A549 (cell line): ENCODE measurements around the gene KIF16B.

Experiments
- CEBPB ChIP-seq, 2 experiments: fragments of >200 bp in 1 of 2; sonication (Bioruptor Twin) in 1 of 2; formaldehyde crosslinking in 1 of 2; IDR thresholded peaks; 2 replicates each; pipeline ENCODE4 v1.6.1; 2012 to 2016
- CHD2 ChIP-seq: fragments of 150-350 bp; IDR thresholded peaks from 2 replicates; pipeline ENCODE4 v1.6.1; 2014; ENCODE audit warnings: low read length; ENCODE audit not compliant: partially characterized antibody
- CTCF ChIP-seq: fragments of >200 bp; sonication (Bioruptor Twin); formaldehyde crosslinking; IDR thresholded peaks from 3 replicates; pipeline ENCODE4 v1.5.1; 2016
- E2F6 ChIP-seq: IDR thresholded peaks from 2 replicates; pipeline ENCODE4 v1.6.1; 2012; ENCODE audit warnings: low read depth, borderline replicate concordance
- EP300 ChIP-seq, 2 experiments: fragments of >200 bp; sonication (Bioruptor Twin); formaldehyde crosslinking; IDR thresholded peaks; 2 replicates in 1 of 2; 3 replicates in 1 of 2; pipeline ENCODE4 v1.6.1; 2016 to 2017
- HMGXB4 ChIP-seq: fragments of 250-450 bp; sonication (Bioruptor Pico); IDR thresholded peaks from 2 replicates; pipeline ENCODE4 v1.5.0; 2021; ENCODE audit warnings: mild to moderate bottlenecking, moderate library complexity, borderline replicate concordance
- MAX ChIP-seq: IDR thresholded peaks from 2 replicates; pipeline ENCODE4 v1.6.1; 2012
- MAZ ChIP-seq: fragments of 150-350 bp; IDR thresholded peaks from 2 replicates; pipeline ENCODE4 v1.6.1; 2014; ENCODE audit warnings: antibody characterized with exemption, low read depth, low read length, borderline replicate concordance
- MYC ChIP-seq: IDR thresholded peaks from 2 replicates; pipeline ENCODE4 v1.6.1; 2012; ENCODE audit warnings: mild to moderate bottlenecking, inconsistent platforms, low read length, improper control_type of control experiment, borderline replicate concordance
- POLR2A ChIP-seq: IDR thresholded peaks from 2 replicates; pipeline ENCODE4 v1.6.1; 2012; ENCODE audit warnings: mild to moderate bottlenecking, low read length
- RAD21 ChIP-seq, 2 experiments: fragments of >200 bp in 1 of 2; sonication (Bioruptor Twin) in 1 of 2; formaldehyde crosslinking in 1 of 2; IDR thresholded peaks in 1 of 2; conservative IDR thresholded peaks in 1 of 2; 2 replicates in 1 of 2; 3 replicates in 1 of 2; pipeline ENCODE4 v1.6.1; 2012 to 2018; ENCODE audit warnings: inconsistent platforms in 1 of 2
- RFX5 ChIP-seq: fragments of 450-650 bp; IDR thresholded peaks from 2 replicates; pipeline ENCODE4 v1.7.1; 2014; ENCODE audit warnings: antibody characterized with exemption, mild to moderate bottlenecking, moderate library complexity
- SMC3 ChIP-seq: fragments of >200 bp; sonication (Bioruptor Twin); formaldehyde crosslinking; IDR thresholded peaks from 3 replicates; pipeline ENCODE4 v1.6.1; 2018; ENCODE audit warnings: inconsistent platforms
- TP53 ChIP-seq: fragments of 250-450 bp; sonication (Bioruptor Pico); IDR thresholded peaks from 2 replicates; pipeline ENCODE4 v1.5.0; 2021; ENCODE audit warnings: mild to moderate bottlenecking, moderate library complexity

GRCh38 chr20:16516794-16517193, 56.5 kb downstream of the KIF16B start:
- no peak for TF ChIP-seq CTCF
- TF ChIP-seq E2F6, result no peak
- no peak for TF ChIP-seq MAX
- no peak for TF ChIP-seq POLR2A
- no peak for TF ChIP-seq CHD2
- no peak for TF ChIP-seq TP53
- no peak for TF ChIP-seq HMGXB4 (CRISPR knock-in tag)
- no peak for TF ChIP-seq MYC
- TF ChIP-seq MAZ, result no peak
- no peak for TF ChIP-seq CEBPB (IDR thresholded peaks at IDR 0.05)
- no peak for TF ChIP-seq SMC3
- no peak for TF ChIP-seq EP300 (IDR thresholded peaks at IDR 0.05)
- no peak for TF ChIP-seq RFX5
- TF ChIP-seq RAD21 (conservative IDR thresholded peaks at IDR 0.05 in 1 of 2, IDR thresholded peaks at IDR 0.05 in 1 of 2), result no peak
